Measurements from ENCODE around the gene E2F3.
A peak's percentile ranks its signal among the peaks of the same experiment; 100 is the strongest.
"Not testable (repeated sequence)": the region's sequence is repeated elsewhere in the genome, so short reads cannot be mapped to it uniquely, and the experiment has no call there.

E2F3 gene

DNA sequence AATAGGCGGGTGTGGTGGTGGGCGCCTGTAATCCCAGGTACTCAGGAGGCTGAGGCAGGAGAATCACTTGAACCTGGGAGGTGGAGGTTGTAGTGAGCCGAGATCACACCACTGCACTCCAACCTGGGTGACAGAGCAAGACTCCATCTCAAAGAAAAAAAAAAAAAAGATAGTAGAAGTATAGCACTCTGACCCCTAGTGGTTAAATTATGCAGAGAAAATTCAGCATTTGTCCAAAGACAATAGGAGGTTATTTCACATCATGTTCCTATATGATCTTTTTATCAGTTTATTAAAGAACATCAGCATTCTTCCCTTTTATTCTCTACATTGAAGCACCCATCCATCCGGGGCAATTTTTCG is 127.4 kb downstream of the E2F3 start:
- not testable (repeated sequence) for DNase-seq

DNA sequence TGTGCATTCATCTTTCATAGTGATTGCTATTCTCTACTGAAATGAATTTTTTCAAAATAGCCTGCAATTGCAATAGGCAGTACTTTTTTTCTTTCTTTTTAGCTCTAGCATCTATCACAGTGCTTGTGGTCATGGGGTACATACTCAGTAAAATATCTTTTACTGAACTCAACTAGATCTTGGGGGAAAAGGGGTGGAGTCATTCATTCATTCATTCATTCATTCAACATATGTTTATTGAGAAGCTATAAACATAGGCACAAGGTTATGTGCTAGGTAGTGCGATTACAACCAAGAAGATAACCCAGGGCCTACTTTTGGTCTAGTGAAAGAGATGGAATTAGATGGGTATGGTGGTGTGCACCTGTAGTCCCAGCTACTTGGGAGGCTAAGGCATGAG is 131.2 kb downstream of the E2F3 start:
- no peak for DNase-seq

DNA sequence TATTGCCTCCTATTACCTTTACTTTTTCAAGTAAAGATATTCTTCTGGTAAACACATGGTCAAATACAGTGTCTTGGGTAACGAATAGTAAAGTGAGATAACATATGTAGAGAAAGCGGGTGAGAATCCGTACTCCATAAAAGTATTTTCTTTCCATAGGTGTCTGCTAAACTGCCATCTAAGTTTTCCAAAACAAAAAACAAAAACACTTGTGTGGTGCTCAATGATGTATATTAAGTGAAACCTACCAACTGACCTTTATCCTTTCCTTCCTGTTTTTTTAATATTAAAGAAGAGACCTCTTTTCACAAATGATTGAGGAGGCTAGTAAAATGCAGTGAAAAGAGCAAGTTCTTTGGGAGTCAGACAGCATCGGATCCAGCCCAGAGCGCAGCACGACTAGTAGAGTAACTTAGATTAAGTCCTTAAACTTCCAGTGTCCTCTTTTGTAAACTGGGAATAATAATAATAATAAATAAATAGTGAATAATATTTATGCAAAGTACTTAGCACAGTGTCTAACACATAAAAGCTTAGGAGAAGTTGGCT is 132.1 kb downstream of the E2F3 start:
- DNase-seq = no peak

DNA sequence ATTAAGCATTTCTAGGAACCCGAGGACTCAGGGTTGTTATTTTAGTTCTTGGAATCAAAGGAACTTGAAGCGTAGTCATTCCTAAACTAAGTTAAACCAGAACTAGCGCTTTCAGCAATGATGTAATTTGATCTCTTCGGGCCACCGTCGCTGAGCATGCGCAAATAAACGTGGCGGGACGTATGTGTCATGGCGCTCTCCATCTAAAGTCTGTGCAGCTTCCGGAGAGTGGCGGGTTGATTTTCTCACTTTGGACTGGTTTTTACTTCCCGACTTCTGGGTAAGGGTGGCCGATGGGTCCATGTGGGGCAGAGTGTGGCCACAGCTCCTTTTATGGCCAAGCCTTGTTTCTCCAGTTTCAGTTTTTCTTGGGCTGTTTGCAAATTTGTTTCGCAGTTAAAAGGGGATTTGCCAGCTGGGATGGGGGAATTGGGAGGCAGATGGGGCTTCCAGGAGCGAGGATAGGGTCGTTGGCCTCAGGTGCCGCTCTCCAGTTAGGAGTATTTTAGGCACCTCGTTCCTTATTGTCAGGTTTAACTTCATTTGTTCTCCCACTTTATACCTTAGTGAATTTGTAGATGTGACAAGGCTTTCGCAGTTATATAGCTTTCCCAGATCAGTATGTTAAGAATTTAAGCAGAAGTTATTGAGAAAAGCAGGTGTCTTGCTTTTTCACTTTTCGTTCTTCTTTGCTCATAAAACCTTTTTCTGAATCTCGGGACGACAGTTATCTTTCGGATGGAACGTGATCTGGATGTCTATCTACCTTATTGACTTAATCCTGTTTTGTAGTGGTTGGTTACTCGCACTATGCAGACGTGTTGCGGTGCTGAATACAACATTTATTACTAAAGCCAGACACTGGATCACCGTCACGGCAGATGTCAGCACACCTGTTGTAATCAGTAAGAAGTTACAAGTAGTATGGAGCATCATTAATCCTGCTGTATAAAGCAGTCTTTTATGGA is 132.9 kb downstream of the E2F3 start, which contains the start of gene CDKAL1:
CDKAL1 (plus strand) TSS at position 163 of the 968 bp plus-strand sequence. CDS start 11,894 bp downstream, outside the sequence.
- DNase-seq = peak in 57 of 58 donors; percentile 26 to 97 (median 81)

DNA sequence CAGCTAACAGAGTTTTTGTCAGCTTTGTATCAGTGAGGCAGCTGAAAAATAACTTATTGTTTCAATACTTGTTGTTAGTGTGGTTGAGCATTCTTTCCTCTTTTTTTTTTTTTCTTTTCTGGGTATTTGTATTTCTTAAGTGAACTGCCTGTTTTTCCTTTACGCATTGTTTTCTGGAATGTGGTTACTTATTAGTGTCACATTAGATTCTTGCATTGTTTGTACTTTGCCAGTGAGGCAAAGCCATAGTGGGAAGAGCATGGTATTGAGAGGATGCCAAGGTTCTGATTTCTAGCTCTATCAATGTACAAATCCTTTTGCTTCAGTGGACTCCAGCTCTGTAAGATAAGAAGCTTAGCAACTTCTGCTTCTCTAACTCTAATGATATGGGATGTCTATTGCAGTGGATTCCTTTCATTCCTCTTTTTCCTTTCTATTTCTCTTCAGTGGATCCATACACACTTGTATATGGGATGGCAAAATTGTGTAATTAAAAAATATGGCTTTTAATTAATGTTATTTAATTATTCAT is 136.5 kb downstream of the E2F3 start:
- no peak for DNase-seq

DNA sequence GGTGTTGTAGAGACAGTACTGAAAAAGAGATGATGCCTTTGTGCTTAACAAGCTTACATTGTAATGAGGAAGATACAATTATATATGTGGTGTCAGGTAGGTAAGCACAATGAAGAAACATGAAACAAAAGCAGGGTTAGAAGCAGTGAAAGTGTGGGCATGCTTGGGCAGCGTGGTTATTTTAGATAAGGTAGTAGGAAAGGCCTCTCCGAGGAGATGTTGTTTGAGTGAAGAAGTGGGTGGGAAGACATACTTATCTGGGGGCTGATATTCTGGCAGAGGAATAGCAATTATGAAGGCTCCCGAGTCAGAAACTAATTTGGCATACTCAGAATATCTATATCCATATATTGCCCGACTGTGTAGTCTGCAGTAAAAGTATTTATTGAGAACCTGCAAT is 137.2 kb downstream of the E2F3 start:
- DNase-seq = no peak

DNA sequence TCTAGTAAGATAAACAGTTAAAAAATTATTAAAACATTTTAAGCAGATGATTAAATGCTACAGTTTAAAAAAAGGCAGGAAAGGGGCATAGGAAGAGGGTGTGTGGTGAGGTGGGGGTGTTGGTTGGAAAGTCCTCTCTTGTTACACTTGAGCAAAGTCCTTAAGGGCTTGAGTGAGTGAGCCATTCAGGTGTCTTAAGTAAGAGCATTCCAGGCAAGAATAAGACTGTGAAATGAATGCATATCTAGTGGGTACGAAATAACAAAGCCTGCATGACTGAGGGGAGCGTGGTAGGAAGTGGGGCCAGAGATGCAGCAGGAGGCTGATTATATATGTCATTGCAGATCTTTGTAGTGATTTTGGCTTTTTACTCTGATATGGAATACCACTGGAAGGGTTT is 137.7 kb downstream of the E2F3 start:
- no peak for DNase-seq

DNA sequence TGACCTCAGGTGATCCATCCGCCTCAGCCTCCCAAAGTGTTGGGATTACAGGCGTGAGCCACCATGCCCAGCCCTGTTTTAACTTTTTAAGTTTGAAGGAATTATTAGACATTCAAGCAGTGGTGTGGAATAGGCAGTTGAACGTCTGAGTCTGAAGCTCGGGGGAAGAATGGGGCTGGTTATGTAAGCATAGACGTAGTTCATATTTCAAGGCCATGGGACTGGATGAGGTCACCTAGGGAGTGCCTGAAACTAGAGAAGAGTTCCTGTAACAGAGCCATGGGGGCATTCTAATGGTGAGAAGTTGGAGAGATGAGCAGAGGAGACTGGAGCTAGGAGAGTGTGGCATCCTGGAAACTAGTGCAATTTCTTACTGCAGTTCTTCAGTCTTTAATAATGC is 139.0 kb downstream of the E2F3 start:
- DNase-seq = no peak

DNA sequence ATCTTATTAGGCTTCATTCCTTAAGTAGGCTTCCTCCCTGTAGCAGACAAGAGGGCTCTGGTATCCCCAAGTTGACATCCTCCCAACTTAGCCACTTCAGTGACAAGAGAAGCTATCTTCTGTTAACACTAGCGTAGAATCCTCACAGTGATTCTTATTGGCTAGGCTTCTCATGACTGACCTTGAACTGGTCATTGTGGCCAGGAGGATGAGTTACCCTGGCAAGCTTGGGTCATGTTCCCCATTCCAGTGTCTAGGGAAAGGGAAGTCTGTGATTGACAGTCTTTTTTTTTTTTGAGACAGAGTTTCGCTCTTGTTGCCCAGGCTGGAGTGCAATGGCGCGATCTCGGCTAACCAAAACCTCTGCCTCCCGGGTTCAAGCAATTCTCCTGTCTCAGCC is 139.7 kb downstream of the E2F3 start:
- DNase-seq = no peak

DNA sequence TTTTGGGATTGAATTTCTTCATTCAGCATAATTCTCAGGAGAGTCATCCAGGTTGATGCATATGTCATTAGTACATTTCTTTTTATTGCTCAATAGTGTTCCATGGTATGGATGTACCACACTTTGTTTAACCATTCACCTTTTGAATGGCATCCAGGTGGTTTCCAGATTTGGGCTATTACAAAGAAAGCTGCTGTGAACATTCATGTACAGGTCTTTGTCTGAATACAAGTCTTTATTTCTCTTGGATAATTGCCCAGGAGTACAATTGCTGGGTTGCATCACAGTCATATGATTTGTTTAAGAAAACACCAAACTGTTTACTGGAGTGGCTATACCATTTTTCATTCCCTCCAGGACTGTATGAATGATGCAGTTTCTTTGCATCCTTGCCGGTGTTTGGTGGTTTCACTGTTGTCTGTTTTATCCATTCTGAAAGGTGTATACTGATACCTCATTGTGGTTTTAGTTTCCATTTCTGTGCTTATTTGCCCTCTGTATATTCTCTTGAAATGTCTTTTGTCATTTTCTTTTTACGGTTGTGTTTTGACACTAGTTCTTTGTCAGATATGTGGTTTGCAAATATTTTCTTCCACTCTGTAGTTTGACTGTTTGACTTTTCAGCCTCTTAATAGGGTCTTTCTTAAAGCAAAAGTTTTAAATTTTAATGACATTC is 141.4 kb downstream of the E2F3 start:
- DNase-seq = no peak

Data from anterior cingulate cortex (tissue), 58 donors.